SH-SY5Y (cell line): ENCODE results near the gene ZC3H18.

ENCODE experiments used
- GATA2 ChIP-seq: IDR thresholded peaks from 2 replicates; pipeline ENCODE4 v1.6.1; 2011; ENCODE audit warnings: mild to moderate bottlenecking, low read depth, low read length
- GATA3 ChIP-seq: IDR thresholded peaks from 2 replicates; pipeline ENCODE4 v1.6.1; 2011; ENCODE audit warnings: low read depth, mild to moderate bottlenecking, low read length, moderate library complexity

DNA sequence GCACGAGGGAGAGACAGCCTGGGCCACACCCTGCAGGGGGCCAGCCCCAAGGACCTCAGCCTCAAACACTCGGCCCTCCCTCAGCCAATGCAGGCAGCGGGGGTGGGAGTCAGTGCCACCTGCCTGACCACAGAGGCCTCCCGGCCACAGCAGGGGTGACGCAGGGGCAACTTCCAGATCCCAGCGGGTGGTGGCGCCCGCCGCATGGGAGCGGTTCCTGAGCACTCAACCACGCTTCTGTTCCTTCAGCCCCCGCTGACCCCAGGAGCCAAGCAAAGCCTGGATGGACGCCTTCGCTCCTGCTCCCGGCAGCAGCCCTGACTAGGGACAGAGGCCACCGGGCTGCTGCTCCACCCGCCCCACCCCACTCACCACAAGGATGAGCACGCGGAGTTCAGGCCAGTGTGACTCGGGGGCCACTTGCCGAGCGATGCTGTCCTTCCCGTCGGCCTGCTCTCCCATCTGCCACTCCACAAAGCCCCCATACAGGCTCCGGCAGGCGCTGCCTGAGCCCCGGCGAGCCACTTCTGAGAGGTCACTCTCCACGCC, 85.6 kb downstream of the ZC3H18 start:
- TF ChIP-seq GATA2 (no peak), GATA3 (no peak)
